GM18907 (cell line): ENCODE measurements around the gene RNF213.

Experiments
- ATAC-seq: cut with Tn5 transposase; IDR thresholded peaks from one replicate; pipeline ENCODE4 v1.9.1; 2021; ENCODE audit warnings: mild to moderate bottlenecking, moderate library complexity; ENCODE audit not compliant: unreplicated experiment

The RNF213 gene

DNA sequence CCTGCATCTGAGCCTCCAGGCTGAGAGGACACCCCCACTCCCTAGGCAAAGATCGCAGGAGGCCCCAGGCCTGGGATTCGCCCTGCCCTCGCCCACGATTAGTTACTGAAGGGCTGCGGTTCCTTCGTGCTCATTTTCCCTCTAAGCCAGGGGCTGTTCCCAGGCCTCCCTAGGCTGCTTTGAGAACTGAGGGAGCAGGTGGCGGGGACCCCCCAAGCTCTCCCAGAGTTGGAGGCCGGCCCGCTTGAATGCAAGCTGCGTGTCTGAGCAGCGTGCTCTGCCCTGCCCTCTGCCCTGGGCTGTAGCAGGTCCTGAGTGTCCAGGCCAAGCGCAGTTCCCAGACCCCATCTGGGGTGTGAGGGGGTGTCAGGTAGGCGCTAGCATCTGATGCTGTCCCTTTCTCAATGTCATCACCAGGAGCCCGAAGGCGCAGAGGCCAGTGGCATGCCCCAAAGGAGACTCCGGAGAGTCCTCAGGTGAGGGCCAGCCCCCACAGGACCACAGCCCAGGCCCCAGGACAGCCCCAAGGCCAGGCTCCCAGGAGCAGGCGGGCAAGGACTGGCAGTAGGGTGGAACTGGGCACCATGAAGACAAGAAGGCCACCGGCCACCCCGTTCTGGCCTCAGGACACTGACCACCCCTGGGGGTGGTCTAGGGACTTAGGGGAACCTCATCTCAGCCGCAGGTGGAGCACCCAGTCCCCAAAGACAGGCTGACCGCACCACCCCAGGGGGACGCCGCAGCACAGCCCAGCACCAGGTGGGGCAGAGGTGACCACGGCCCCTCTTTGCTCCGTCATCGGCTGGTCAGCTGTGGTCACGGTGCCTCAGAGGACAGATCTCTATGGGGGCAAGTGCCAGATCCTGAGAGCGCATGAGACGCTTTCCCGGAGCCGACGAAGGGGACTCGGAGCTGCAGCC lies 169.0 kb downstream of the RNF213 start:
- no peak for ATAC-seq

DNA sequence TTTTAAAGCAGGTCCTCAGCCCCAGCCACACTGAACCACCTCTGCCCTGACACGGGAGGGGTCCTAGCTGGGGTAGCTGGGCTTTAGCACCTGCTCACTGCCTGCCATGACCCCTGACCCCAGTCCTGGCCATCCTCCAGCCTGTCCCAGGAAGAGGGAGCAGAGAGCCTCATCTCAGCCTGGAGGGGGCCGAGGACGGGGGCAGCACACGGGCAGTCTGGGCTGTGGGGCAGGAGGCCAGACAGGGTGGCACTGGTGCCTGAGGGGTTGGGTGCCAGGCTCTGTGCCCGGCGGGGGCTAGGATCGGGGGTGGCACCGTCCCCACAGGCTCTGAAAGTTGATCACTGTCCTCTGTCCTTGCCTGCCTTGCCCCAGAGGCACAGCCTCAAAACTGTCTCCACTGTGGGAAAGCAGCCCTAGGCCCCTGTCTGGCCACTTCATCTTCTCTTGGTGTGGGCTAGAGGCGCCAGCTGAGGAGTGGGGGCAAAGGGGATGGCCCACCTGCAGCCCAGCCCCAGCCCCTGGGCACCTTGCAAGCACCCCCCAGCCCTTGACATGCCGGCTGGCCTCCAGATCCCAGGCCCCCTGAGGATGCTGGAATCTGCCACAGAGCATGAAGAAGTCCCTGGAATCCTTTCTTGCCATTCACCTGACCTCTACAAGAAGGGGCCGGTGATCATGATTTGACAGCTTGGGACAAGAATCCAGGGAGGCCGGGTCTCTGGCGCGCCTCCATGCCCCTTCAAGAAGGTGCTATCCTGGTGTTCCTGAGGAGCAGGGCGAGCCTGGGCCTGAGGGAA lies 170.0 kb downstream of the RNF213 start:
- no peak for ATAC-seq

DNA sequence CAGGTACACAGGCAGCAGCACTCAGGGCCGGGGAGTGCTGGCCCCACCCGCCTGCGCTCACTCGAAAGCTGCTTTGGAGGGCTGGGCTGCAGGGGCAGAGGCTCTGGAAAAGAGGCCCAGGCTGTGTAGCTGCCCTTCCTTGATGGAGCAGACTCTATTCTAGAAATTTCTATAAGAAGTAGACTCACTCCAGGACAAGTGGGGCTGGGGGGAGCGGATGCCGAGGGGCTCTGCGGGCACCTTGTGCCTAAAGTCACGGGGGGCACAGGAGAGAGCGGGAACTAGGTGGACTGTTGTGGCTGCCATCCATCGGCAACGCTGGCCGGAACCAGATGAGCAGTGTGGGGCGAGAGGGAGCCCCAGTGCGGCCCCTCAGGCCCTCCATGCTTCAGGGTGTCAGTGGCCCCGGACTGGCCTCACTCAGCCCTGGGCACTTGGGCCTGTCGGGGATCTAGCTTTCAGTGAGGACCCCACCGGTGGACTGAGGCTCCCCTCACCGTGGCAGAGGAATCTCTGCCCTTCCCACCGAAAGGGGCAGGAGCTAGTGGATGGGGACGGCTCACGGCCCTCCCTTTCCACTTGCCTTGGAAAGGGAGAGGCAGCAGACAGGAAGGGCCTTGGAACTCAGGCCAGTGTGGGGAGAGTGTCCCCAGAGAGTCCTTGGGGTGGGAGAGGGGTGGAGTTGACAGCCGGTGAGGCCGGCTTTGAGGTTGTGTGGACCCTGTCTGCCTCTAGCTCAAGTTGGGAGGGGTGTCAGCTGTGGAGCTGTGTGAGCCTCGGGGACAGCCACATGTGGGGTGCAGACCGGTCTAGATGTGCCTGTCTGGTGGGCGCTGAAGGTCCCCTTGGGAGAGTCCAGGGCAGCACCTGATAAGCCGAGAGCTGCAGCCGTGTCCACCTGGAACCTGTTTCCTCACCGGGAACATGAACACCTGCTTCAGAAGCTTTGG lies 170.9 kb downstream of the RNF213 start:
- ATAC-seq = no peak

DNA sequence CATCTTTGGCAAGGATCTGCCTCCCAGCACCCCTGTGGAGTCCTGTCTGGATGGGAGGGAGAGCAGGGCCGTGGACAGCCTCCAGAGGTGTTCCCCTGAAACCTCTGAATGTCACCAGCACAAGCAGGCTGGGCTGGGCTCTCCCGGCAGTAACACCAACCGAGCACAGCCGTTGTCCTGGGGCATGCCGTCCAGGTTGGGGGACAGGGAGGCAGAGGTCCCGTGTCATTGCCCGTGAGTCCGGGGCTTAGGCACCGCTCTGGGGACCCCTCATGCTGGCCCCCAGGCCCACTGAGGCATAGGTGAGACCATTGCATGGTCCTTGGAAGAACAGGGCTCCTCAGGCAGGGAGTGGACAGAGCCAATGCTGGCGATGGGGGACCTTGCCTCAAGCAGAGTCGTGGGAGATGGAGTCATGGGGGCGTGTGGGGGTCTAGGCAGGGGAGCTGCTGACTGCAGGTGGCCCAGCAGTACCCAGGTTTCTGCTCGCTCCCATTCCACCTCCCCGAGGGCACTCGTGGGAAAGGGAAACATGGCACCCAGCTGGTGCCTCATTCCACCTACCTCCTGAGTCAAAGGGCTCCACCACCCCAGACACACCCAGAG lies 171.8 kb downstream of the RNF213 start:
- no peak for ATAC-seq

DNA sequence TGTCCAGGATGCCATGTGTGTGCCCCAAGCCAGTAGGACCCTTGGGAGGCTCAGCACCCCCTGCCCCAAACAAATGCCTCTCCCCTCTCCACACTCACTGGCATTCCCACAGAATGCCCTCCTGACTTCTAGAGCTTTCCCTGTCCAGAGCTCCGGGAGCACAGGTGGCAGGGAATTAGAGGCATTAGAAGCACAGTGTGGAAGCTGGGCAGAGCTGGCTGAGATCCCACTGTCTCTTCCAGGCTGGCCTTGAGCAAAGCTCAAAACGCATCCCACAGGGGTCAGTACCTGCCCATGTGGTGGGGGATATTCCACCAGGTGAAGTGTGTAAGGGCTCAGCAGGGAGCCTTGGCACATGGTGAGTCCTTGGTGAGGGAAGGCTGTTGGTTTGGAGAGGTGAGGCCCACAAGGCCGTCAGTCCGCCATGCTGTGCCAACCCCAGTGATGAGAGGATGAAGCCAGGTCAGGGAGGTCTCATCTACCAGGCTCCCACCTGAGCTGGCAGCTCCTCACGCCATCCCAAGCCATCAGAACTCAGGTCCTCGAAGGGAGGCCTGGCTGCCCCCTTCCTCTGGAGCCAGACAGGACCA lies 172.4 kb downstream of the RNF213 start:
- ATAC-seq = no peak

DNA sequence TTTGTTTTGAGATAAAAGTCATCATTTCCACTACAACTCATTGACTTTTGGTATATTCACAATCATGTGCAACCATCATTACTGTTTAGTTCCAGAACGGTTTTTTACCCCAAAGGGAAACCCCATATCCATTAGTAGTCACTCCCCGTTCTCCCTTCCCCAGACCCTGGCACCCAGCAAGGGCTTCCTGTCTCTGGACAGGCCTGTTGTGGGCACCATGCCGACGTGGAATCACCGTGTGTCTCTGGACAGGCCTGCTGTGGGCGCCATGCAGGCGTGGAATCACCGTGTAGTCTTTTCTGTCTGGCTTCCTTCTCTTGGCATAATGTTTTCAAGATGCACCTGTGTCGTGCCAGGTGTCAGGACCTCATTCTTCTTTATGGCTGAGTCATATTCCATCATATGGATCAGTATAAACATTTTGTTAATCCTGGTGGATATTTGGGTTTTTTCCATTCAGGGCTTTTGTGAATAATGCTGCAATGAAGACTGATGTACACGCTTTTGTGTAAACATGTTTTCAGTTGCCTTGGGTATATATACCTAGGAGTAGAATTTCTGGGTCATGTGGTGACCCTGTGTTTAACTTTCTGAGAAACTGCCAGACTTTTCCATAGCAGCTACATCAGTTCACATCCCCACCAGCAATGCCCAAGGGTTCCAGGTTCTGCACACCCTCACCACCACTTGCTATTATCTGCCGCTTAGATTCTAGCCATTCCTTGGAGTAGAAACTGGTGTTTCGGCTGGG lies 173.4 kb downstream of the RNF213 start:
- ATAC-seq = no peak

DNA sequence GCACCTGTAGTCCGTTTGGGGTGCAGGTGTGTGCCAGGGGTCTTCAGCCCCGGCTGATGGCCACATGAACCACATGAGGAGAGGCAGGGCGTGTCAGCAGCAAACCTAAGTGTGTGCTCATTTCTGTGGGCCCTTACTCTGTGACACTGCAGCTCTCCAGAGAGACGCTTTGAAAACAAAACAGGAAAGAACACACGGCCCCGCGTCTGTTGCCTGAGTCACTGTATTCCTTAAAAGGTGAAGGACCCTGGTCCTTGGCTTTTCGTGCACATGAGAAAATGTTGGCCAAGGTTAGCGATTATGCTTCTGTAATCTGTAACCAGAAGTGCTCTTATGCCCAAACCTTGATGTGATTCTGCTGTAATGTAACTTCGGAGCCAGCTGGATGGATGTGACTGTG lies 176.9 kb downstream of the RNF213 start:
- ATAC-seq = no peak

DNA sequence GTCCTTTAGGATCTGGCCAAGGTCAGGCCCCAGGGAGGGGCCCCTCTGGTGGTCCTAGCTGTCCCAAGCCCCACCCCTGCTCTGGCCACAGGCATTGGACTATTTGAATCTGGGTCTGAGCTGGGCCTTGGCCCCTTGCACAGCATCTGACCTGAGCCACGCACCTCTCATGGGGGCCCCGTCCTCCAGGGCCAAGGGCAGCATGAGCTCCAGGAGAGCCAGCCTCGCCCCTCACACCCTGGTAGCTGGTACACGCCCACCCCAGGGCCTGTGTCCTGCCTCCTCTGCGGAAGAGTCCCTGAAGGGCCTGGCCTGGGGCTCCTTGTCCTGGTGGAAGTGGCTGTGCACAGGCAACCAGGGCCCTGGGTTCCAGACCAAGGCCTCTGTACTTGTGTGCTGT lies 178.2 kb downstream of the RNF213 start:
- ATAC-seq = no peak

DNA sequence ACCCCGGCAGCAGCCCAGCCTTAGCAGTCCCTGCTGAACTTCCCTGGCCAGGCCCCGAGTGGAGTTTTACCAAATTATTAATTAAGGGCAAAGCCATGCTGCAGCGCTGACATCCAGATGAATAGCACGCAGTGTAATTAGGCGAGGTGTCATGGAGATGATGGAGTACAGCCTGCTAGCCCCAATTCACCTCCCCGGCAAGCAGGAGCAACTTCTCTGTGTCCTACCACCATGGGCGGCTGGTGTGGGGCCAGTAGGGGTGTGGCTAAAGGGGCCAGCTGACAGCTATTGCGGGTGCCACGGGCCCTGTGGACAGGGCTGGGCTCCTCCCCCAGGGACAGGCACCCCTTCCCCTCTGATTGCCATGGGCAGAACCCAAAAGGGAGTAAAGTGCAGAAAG lies 178.8 kb downstream of the RNF213 start:
- ATAC-seq = no peak

DNA sequence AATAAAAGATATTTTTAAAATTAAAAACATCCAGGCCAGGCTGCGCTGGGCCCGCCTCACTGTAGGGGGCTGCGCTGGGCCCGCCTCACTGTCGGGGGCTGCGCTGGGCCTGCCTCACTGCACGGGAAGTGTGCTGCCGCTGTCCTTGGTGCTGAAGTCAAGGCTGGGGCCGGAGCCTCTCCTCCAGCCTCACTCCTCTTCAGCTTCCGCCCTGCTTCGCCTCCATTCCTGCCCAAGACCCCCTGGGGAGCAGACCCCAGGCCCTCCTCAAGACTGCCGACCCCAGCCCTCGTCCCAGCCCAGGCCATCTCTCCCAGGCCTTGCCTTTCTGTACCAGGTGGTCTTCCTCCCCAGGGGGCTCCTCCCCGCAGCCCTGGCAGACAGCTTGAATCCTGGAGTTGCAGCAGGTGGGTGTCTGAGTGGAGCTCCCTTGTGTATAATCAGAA lies 180.5 kb downstream of the RNF213 start:
- no peak for ATAC-seq

DNA sequence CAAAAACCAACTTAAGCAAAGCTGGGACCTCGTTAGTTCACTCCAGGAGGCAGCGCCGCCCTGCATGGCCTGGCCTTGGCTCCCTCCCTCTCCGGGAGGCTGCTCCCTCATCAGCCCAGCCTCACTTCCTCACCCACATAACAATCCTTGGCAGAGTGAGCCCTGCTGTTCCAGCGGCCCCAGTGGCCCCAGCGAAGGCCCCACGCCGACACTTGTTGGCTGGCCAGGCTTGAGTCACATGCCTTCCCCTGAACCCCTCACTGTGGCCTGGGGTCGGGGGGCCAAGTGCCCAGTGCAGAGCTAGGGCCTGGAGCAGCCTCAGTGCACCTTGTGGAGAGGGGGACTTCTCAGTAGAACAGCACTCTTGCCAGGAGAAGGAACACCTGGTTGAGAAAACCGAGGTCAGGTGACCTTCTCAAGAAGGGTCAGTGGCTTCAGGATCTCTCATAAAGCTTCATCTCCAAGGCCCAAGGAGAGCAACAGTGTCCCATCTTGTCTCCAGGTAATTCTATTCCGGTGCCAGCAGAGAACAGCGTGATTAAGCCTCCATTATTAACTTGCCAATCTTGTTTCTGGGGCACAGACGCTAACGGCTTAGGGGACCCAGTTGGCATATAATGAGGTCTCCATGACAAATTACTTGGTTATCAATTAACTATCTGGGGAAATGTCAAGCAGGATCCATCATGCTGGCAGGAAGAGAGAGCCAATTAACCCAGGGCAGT lies 181.1 kb downstream of the RNF213 start:
- ATAC-seq = no peak

DNA sequence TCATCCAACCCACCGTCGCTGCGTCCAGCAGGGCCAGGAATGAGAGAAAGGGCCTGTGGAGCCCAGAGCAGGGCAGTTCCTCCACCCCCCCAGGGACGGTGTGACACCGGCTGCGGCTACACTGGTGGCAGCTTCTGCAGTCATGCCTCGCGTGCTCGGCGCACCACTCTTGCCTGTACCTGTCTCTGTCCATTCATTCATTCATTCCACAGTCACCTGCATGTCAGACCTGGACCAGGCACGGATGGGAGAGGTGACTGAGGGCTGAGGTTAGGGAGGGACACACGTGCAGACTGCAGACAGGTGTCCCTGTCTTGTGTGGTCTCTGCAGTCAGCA lies 181.6 kb downstream of the RNF213 start:
- ATAC-seq = no peak

DNA sequence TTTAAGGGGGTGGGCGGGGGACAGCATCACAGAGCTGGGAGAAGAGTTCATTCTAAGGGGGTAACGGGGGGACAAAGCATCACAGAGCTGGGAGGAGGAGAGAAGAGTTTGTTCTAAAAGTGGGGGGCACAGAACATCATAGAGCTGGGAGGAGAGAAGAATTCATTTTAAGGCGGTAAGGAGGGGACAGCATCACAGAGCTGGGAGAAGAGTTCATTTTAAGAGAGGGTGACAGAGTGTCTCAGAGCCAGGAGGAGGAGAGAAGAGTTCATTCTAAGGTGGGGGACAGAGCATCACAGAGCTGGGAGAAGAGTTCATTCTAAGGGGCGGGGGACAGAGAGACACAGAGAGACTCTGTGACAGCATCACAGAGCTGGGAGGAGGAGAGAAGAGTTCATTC lies 182.1 kb downstream of the RNF213 start:
- ATAC-seq = no peak

DNA sequence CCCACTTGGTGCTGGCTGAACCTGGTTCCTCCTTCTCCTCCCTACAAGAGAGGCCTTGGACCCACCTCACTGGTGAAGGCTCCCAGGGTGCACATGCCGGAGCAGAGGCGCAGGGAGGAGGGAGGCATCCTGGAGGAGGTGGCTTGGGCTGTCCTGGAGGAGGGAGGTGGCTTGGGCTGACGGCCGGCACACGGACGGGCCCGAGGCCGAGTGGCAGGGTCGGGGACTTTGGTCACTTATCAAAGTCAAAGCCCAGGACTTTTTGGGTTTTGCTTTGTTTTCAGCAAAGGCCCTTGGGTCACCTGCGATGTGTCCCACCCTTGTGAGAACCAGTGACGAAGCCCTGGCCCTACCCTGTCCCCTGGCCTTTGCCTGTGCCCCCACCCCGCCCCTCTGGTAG lies 182.8 kb downstream of the RNF213 start:
- no peak for ATAC-seq

DNA sequence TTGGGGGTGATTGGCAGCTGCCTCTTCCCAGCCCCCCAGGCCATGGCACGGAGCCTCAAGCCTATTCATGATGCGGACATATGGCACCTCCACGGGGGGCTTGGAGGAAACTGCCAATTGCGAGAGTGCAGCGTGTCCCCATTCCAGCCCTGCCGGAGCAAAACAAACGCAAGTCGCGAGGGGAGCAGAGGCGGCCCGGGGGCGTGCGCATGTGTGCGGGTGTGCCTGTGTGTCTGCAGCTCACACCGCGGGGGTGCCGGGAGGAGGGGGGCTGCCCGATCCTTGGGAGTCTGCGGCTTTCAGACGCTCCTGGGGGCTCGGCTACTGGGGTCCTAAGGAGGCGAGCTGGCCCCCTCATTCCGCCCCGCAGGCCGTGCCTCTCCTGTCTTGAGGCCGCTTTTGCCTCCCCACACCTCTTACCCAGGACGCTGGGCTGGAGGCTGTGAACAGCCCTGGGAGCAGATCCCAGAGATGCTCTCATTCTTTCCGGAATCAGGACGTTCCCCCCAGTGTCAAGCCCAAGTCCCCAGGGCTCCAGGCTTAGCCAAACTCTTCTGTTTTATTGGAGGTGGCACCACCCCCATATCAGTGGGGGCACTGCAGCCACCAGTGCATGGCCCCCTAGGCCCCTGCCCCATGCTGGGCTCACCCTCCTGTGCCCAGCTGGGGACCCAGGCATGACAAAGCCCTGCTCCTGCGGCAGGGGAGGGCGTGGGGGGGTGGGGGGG lies 183.4 kb downstream of the RNF213 start:
- ATAC-seq = no peak

DNA sequence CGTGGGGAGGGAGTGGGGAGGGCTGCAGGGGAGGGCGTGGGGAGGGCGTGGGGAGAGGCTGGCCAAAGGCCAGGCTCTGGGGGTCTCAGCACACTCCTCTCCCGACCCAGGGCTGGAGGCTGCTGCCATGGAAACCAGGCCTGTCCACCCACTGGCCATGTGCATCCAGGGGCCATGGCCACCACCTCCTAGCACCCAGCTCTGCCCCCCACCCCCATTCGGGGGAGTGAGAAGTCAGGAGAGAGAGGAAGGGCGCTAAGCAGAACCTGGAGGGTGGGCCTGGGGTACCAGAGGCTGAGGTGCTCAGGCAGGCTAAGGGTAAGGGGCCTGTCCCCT lies 184.0 kb downstream of the RNF213 start:
- no peak for ATAC-seq

DNA sequence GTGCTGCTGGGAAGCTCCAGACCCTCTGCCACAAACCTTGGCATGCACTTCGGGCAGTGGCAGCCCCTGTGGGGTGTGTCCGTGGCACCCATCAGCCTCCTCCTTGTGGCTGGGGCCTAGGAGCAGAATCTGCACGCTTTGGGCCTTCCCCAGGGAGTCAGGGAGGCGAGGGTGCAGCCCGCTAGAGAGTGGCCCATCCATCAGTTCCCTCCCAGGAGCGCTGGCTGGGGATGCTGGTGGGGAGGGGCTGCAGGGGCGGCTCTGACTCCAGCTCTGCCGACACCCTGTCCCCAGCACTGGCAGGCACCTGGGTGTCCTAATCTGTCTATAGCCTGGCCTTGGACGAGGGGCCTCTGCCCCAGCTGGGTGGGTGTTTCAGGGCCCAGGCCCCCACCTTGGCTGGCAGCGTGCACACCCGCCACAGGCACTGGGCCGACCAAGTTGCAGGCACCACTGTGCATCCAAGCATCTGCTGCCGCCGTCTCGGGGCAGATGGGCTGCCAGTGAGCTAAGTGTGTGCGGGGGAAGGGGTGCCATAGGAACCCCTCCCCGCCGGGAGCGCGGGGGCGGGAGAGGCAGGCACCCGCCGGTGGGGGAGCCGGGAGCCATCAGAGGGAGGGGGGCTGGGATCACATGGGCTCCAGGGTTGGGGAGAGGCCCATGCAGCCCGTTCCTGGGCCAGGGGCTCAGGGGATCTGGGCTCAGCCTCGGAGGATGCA lies 184.5 kb downstream of the RNF213 start:
- no peak for ATAC-seq

DNA sequence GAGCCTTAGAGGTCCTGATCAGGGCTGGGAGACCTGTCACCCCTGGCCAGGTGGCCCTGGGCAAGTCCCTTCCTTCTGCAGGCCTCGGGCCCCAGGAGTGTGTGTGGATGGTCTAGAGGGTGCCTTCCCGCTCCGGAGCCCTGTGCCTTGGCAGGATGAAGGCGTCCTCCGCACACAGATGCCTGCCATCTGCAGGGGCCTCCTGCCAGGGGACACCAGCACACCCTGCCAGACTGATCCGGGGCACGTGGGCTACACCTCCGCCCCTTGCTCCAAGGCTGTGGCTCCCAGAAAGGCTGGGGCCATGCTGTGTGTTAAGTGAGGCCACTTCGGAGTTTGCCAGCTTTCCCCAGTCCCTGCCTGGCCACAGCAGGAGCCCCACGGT lies 185.1 kb downstream of the RNF213 start:
- no peak for ATAC-seq
